TTC549 (cell line): Measurements from ENCODE around the gene VGF.

Experiments used
- FAIRE-seq: peaks from 2 replicates; lab custom pipeline; 2012; peaks lifted over from hg19 to GRCh38; lab: Jason Lieb, UNC

The VGF gene

DNA sequence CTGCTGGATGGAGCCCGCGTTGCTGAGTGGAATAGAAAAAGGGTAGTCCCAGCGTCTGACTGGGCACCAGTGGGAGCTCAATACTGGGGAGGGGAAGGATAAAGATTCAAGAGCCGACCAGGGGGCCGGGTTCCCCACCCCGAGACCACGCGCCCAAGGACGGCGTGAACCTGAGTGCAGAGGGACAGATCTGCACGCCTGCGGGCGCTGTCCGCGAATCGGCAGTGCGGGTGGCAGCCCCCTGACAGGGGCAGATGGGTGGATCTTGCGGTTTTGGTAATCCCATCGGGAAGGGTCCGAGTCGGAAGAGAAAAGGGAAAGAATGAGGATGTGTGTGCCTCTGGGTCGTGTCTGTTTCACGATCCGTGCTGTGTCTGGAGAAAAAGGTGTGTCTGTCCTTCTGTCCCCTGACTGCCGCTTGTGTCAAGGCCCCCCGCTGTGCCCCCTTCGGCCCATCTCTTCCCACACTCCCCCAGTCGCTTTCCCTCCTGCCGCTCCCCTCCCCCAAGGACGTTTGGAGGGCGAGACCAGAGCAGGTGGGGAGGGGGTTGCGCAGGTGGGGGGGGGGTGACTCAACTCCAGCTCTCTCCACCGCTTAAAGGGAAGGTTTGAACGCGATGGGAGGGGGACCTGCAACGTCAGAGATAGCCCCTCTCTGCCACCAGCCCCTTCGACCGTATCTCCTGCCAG is 734 bp upstream of the VGF start:
- no peak for FAIRE-seq

DNA sequence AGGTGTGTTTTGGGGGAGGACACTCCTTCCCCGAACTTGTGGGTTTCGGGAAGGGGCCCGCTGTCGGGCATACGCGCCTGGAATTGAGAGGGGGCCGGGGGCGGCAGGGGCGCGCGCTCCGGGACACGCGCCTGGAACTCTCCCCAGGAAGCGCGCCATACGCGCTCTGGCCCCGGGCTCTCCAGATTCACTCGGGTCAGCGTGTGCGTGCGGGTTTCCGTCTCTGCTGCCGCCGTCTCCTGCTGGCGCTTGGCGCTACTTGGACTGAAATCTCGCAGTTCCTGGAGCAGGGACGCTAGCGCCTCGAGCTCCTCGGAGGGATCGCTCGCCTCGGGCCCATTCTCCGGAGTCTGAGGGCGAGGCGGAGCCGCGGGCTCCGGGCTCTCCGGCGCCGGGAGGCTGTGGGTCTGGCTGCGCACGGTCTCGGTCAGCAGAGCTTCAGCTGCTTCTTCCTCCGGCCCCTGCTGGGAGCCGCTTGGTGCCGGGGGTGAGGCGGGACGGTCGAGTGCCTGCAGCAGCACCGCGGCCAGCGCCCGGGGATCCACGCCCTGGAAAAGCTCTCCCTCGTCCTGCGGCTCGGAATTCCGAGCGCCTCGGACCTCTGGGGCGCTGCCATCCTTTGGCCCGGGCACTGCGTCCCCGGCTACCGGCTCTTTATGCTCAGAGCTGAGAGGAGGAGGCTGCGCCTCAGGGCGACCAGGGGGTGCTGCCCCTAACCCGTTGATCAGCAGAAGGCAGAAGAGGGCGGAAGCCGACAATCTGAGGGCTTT is 1.1 kb downstream of the VGF start:
- no peak for FAIRE-seq

DNA sequence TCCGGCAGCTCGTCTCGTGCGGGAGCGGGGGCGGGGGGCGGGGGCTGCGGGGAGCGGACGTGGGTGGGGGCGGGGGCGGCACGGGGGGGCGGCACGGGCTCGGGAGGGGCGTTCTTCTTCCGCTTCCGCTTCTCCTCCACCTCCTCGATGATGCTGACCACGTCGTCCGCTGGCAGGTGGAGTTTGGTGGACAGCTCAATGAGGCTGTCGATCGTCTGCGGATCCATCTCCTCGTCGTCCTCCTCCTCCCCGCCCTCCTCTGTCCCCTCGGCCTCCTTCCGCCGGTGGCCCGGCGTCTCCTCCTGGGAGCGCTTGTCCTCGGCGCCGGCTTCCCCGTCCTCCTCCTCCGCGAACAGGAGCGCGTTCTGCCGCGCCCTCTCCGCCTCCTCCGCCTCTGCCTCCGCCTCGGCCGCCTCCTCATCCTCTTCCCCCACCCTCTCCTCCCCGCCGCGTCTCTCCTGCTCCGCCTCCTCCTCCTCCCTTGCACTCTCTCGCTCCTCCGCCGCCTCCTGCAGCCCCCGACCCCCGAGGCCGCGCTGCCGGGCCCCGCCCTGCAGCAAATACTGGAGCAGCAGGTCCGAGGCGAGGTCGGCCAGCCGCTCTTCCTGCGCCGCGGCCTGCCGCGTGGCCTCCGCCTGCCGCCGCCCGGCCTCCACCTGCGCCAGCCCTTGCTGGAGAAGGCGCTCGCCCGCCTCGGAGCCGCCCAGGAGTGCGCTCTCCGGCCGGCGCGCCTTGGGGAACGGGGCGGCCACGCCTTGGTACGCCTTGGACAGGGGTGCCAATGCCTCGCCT is 1.9 kb downstream of the VGF start:
- FAIRE-seq = no peak

DNA sequence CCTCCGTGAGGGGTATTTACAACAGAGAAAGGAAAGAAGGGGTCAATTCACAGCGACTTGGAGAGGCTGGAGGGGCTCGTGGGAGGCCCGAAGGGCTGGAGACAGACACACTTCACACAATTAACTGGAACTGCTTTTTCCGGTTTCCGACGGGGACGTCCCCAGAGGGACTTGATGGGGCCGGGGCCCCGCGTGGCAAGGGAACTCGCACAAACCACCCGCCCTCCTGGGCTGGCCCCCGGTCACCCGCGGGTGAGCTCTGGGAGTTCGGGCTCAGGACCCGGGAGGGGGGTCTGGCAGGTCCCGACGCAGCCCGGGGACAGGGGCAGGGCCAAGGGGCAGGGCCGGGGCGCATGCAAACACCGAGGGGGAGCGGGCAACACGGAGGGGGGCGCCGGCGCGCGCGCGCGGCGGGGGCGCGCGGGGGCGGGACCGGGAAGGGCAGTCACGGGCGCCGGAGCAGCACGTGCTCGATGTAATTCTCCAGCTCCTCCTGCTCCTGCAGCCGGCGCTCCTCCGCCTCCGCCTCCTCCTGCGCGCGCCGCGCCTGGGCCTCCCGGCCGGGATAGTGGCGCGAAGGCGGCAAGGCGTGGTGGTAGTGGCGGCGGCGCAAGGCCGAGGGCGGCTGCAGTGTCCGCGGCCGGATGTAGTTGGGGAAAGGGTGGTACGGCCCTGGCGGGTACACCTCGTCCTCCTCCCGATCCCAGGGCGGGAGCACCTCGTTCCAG is 2.7 kb downstream of the VGF start:
- no peak for FAIRE-seq

DNA sequence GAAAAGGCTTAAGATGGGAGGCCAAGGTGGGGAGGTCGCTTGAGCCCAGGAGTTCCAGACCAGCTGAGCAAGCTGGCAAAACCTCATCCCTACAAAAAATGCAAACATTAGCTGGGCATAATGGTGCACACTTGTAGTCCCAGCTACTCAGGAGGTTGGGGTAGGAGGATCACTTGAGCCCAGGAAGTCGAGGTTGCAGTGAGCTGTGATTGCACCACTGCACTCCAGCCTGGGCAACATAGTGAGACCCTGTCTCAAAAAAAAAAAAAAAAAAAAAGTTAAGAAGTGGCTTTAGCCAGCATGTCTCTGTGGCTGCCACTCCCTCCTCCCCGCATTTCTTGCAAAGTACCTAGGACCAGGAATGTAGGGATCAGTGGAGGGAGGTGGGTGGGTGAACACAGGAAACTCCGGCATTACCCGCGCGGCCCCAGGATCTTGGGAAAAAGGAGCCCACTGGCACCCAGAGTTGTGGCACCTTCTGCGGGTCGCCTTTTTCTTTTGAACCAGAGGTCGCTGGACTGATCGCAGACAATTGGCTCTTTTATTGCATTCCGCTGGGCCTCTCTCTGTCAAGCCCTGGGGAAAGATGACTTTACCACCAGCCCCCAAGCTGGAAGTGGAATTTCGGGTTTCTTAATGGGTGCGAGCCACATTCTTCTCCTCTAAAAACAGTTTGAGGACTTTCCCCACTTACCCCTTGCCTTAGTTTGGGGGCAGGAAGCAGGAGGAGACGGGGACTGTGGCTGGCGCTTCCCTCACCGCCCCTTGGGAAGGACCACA is 3.5 kb downstream of the VGF start:
- no peak for FAIRE-seq

DNA sequence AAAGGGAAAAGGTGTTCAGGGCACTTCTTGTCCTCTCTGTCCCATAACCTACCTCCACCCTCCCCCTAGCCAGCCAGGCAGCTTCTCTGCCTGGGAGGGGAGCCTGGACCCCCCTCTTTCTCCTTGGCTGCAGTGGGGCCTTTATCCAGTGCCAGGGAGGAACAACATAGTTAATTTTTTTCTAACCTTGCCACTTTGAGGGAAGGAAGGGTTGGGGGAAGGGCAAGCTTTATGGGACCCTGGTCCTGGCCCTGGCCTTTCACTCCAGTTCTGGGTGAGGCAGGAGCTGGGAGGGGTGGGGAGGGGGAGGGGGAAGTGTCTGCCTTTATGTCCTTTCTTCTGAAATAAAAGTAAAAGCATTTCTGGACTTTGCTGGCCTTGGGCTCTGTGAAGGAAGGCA is 4.5 kb downstream of the VGF start:
- no peak for FAIRE-seq

DNA sequence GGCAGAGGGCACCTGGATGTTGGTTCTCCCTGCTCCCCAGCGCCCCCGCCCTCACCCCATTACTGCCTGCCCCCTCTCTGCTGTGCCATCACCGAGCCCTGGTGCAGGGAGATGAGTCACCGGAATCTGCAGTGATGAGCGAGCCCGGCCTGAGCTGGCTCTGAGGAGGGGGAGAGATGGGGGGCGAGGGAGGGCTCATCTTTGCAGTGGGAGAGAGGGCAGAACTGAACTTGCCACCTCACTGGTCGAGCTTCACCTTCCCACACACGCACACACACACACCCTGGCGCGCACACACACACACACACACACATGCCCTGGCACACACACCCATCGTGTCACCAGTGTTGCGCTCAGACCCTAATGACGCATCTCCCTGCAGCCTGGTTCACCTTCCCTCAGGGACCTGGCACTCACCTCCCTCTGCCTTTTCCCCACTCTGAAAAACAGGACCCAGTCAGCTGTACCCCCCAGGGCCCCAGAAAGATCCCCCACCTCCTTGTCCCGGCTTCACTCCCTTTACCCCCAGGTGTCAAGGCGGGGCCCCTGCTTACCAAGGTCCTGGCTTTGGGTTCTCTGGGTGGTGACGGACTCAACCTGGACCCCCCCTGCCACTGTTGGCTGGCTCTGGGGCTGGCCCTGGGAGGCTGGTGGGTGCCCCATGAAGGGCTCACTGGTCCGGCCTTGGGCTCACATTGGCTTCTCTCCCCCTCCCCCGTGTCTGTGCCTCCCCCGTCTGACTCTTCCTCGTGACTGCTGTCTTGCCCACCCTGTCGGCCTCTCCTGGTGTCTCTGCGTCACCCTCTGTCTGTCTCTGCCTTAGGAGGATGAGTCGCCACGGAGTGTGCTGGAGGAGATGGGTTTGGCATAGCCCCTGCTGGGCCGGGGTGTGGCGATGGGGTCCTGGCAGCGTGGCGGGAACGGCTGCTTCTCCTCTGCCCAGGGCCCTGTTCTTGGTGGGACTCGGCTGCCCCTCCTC is 5.4 kb downstream of the VGF start:
- FAIRE-seq = no peak

DNA sequence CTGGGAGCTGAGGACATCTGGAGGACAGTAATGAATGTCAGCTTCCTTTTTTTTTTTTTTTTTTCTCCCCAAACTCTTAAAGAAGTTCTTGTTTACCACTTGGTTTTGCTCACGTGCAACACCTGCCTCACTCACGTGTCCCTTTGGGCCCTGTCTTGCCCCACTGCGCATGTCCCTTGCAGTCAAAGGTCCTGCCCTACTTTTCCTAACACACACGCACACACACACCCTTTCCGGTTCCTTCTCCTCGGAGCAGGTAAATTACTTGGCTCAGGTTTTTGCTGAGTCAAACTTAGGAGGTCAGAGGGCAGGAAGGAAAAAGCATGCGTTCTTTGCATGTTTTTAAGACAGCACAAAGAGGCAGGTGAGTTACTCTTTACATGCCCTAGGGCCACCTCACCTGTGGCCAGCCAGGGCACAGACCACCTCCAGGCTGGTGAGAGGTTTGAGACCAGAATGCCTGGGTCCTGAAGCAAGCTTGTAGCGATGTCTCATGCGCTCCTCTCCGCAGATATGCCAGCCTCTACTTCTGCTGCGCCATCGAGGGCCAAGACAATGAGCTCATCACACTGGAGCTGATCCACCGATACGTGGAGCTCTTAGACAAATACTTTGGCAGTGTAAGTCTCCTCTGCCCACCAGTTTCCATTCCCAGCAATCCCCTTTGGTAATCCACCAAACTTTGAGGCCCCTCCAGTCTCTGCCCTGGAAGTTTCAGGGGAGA is 8.3 kb downstream of the VGF start:
- no peak for FAIRE-seq

DNA sequence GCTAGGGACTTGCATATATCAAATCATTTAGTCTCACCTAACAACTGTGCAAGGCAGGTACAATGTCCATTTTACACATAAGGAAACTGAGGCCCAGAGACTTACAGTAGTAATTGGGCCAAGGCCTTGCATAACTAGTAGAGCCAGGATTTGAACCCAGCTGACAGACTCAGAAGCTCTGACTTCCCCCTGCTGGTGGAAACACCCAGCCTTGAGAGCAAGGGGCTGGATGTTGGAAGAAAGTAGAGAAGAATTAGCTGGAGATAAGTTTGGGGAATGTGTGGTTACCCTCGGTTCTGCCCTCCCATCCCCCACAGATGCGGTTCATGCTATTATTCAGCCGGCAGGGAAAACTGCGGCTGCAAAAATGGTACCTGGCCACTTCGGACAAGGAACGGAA is 9.1 kb downstream of the VGF start:
- FAIRE-seq = no peak

DNA sequence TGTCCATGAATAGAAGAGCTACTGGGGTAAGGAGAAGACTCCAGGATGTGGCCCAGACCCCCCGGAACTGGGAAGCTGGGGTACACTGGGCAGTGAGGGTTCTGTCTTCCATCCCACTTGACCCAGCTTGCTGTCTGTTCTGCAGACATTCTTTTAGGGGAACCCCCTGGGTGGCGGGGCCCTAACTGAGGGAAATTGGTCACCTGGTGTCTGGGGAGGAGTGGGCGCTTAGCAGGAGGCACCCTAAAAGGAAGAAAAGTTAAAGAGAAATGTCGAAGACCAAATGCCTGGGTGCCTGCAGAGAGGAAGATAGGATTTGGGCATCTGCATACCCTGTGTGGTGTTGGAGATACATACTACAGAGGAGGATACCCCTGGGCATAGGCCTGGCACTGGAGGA is 10.1 kb downstream of the VGF start:
- FAIRE-seq = no peak

DNA sequence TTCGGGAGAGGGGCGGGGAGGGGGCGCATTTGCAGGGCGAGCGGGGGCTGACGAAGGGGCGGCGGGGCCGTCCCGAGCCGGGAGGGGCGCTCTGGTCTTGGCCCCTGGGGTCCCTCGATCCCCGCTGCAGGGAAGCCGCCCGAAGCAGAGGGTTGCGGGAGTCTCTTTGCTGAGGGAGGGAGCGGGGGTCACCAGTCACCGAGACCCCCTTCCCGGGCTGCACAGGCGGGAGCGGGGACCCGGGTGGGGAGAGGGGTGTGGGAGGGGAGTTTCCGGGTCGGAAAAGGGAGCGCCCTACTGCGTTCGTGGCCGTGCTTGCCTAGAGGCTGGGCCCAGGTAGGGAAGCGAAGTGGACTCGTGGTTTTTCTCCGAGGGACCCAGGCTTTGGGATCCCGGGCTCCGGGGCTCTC is 10.7 kb downstream of the VGF start:
- FAIRE-seq = no peak

DNA sequence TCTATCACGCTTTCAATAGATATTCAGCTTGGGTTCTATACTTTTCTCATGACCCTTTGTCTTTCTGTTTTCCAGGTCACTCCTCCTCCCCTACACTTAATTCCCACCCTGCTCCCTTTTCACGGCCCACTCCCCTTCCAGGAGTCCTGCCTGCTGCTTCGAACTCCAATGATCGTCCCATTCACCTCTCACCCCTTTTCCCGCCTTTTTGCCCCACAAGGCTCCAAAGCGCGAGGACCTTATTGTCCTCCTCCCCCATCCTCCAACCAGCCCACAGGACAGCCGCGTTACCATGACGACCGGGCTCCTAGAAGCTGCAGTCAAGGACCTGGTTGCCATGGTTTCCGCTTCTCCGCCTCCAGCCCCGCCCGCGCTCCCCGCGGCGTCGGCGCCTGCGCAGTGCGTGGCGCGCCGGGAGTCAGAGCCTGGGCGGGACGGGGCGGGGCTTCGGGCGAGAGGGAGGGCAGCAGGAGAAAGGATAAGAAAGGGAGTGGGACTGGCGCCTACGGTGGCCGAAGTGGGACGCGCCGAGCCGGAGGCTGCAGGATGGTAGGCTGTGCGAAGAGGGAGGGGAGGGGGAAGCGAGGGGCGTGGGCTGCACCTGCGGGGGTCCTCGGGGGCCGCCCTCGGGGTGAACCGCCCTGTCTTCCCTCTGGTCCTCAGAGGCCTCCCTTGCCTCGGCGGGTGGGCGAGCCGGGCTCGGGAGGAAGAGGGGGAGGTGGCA is 11.2 kb downstream of the VGF start, which contains the start of gene AP1S1:
Gene AP1S1 (plus strand): TSS at position 508 of the 724 bp plus-strand sequence. CDS start 39 bp downstream, at position 547.
- FAIRE-seq = no peak

DNA sequence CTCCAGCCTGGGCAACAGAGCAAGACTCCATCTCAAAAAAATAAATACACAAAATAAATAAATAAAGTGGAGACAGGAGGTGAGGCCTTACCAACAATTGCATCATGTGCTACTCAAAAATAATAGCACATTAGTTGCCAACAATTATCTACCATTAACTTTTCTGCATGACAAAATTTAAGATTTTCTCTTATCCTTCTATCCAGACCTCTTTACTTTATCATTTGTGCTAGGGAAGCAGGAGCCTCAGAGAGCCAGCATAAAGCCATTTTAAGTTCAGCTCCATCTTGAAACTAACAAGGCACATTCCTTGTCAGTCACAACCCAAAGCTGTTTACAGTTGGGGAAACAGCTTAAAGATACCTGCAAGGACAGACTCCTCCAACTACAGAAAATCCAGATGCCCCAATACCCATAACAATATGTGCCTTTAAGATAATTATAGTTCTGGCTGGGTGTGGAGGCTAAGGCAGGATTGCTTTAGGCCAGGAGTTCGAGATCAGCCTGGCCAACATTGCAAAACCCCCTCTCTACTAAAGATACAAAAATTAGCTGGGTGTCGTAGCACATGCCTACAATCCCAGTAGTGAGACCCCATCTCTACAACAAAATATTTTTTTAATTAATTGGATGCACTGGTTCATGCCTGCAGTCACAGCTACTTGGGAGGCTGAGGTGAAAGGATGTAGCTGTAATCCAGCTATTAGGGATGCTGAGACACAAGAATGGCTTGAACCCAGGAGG is 13.3 kb downstream of the VGF start:
- FAIRE-seq = no peak

DNA sequence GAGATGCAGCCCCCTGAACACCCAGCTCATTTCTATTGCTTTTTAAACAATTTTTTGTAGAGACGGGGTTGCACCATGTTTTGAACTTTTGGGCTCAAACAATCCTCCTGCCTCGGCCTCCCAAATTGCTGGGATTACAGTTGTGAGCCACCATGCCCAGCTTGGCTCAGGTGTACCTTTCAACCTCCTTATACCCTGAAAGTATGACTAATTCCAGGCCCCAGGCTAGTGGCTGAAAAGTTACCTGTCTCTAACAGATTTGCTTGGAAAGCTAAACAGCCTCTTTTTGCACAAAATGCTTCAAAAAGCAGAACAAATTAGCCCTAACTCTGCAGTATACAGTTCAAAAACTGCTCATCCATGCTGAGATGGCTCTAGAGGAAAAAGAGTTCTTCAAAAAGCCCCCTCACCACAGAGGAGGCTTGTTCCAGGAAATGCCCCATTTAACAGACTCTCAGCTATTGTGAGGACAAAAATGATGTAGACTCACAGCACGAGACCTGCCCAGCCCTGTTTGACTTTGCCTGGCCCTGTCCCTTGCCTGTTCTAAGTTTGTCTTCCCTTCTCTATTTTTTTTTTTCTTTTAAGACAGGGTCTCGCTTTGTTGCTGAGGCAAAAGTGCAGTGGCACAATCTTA is 24.5 kb downstream of the VGF start:
- no peak for FAIRE-seq

DNA sequence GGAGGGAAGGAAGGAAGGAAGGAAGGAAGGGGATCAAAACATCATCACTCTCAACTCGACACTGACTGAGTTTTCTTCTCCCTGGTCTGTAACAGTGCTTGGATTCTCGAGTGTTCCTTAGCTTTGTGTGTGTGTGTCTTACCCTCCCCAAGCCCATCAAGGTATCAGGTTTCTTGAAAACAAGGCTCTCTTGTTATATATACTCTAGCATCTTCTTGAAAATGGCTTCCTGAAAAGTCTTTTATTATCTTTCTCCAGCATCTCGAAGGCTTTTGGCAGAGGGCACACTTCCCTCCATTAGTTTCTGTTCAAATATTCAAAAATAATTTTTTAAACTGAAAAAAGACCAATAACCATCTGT is 25.1 kb downstream of the VGF start:
- FAIRE-seq = no peak

DNA sequence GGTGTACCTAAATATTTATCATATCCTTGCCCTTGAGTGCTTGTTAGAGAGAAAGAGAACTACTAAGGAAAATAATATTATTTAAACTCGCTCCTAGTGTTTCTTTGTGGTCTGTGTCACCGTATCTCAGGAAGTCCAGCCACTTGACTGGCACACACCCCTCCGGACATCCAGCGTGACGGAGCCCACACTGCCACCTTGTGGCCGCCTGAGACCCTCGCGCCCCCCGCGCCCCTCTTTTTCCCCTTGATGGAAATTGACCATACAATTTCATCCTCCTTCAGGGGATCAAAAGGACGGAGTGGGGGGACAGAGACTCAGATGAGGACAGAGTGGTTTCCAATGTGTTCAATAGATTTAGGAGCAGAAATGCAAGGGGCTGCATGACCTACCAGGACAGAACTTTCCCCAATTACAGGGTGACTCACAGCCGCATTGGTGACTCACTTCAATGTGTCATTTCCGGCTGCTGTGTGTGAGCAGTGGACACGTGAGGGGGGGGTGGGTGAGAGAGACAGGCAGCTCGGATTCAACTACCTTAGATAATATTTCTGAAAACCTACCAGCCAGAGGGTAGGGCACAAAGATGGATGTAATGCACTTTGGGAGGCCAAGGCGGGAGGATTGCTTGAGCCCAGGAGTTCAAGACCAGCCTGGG is 27.0 kb downstream of the VGF start:
- no peak for FAIRE-seq

DNA sequence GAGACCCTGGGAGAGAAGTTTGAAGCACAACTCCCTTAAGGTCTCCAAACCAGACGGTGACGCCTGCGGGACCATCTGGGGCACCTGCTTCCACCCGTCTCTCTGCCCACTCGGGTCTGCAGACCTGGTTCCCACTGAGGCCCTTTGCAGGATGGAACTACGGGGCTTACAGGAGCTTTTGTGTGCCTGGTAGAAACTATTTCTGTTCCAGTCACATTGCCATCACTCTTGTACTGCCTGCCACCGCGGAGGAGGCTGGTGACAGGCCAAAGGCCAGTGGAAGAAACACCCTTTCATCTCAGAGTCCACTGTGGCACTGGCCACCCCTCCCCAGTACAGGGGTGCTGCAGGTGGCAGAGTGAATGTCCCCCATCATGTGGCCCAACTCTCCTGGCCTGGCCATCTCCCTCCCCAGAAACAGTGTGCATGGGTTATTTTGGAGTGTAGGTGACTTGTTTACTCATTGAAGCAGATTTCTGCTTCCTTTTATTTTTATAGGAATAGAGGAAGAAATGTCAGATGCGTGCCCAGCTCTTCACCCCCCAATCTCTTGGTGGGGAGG is 27.6 kb downstream of the VGF start:
- no peak for FAIRE-seq
